Thoracic aorta (tissue), 2 donors: ENCODE results near the gene TM4SF5. TPM values are rescaled to one million over a fixed set of nuclear protein-coding genes. Genes with fewer than 3 reads are reported as not detected.
A peak's percentile ranks its signal among the peaks of the same experiment; 100 is the strongest.

Source experiments
- ATAC-seq: fragments of 150-250 bp; one replicate; pipeline ENCODE4 v1.8.0; 2017; ENCODE audit warnings: low read depth; ENCODE audit not compliant: insufficient number of reproducible peaks, low FRiP score
- DNase-seq: peaks from one replicate; pipeline ENCODE4 v3.0.0-alpha.2; 2020; ENCODE audit warnings: low spot score
- H3K27ac ChIP-seq, 2 donors: fragments of 200-600 bp; sonication (generic); 1 replicate in 1 of 2; 2 replicates in 1 of 2; pipeline ENCODE4 v1.5.1; 2016; ENCODE audit warnings: mild to moderate bottlenecking in 2 of 2, moderate library complexity in 2 of 2
- H3K27me3 ChIP-seq: fragments of 200-600 bp; sonication (generic); replicated peaks from 2 replicates; pipeline ENCODE4 v1.6.0; 2016; ENCODE audit warnings: mild to moderate bottlenecking; ENCODE audit not compliant: insufficient read depth
- H3K36me3 ChIP-seq: fragments of 200-600 bp; sonication (generic); one replicate; pipeline ENCODE4 v1.5.1; 2016
- H3K4me1 ChIP-seq, 2 donors: fragments of 200-600 bp; sonication (generic); 1 replicate in 1 of 2; 2 replicates in 1 of 2; pipeline versions ENCODE4 v1.5.1 to v1.6.0; 2016; ENCODE audit warnings: low read depth in 2 of 2, mild to moderate bottlenecking in 1 of 2; ENCODE audit not compliant: control insufficient read depth in 1 of 2
- H3K4me3 ChIP-seq: fragments of 200-600 bp; sonication (generic); 2 replicates; pipeline ENCODE4 v1.5.1; 2016; ENCODE audit warnings: mild to moderate bottlenecking
- H3K9me3 ChIP-seq: fragments of 200-600 bp; sonication (generic); 2 replicates; pipeline ENCODE4 v1.5.1; 2016
- CTCF ChIP-seq: fragments of 200-600 bp; sonication (generic); IDR thresholded peaks from one replicate; pipeline ENCODE4 v1.5.1; 2019; ENCODE audit warnings: antibody characterized with exemption
- total RNA-seq, 2 donors: library from RNA; depleted of rRNA; stranded (reverse); fragments of >200 nt; gene quantifications; one replicate each; pipeline versions ENCODE4 v1.1.0 to v1.2.3, GENCODE V29; 2016

TM4SF5 gene
- total RNA-seq, 2 donors from 2014 or later, result not detected

DNA sequence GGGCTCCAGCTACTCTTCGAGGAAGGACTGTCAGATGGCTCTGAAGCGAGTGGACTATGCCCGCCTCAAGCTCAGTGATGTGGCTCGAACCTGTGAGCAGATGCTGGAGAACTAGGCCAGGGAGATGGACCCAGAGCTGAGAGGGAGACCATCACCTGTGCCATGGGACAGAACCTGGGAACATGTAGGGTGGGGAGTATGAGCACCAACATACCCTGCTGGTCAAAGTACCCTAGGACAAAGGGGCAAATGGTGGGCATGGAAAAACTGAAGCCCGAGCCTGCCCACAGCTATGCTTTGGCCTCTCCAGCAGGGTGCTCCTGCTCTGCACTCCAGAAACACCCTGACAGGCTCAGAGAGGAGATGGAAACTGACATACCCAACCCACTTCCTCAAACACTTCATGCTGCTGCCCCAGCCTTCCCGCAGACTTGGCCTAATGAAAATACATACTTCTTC lies 38.6 kb upstream of the TM4SF5 start:
- Histone ChIP-seq H3K27me3 (no peaks in the 10 kb centered on the region), H3K36me3 (peaks cover 6% of the 10 kb centered on the region), H3K4me1 (peaks cover under 1 to 15% of the 10 kb centered on the region in 2 donors), H3K4me3 (no peak overlapping the region), H3K9me3 (no peaks in the 10 kb centered on the region), H3K27ac (no peak overlapping the region)
- TF ChIP-seq CTCF, result no peak
- no peak for DNase-seq
- ATAC-seq, result no peak

- Histone ChIP-seq H3K27me3 (no peaks in the 10 kb centered on the region), H3K27ac (peak overlapping the region in 1 of 2 donors; percentile 34)
- no peak for TF ChIP-seq CTCF
Observed at GRCh38 chr17:4734857-4735475, 36.7 kb upstream of the TM4SF5 start.

GRCh38 chr17:4735876-4736651 lies 35.6 kb upstream of the TM4SF5 start:
- DNase-seq, result no peak
- no peak for ATAC-seq
- Histone ChIP-seq H3K27ac (peak overlapping the region in 1 of 2 donors; percentile 46), H3K4me3 (no peak overlapping the region), H3K27me3 (no peaks in the 10 kb centered on the region), H3K4me1 (peaks cover 10 to 19% of the 10 kb centered on the region in 2 donors), H3K36me3 (peaks cover 6% of the 10 kb centered on the region), H3K9me3 (no peaks in the 10 kb centered on the region)
- no peak for TF ChIP-seq CTCF

More at GRCh38 chr17:4734857-4735475, 36.7 kb upstream of the TM4SF5 start:
- H3K4me1 ChIP-seq, result peaks cover 10 to 26% of the 10 kb centered on the region in 2 donors
- H3K9me3 ChIP-seq, result no peaks in the 10 kb centered on the region
- no peak overlapping the region for H3K4me3 ChIP-seq
- no peak for ATAC-seq
- H3K36me3 ChIP-seq, result peaks cover 6% of the 10 kb centered on the region
- no peak for DNase-seq

- Histone ChIP-seq H3K27ac (peak overlapping the region in 1 of 2 donors; percentile 27), H3K4me1 (peaks cover 10 to 12% of the 10 kb centered on the region in 2 donors)
- no peak for ATAC-seq
Observed at GRCh38 chr17:4738136-4739121, 33.3 kb upstream of the TM4SF5 start.

More at GRCh38 chr17:4738136-4739121, 33.3 kb upstream of the TM4SF5 start:
- peaks cover 6% of the 10 kb centered on the region for H3K36me3 ChIP-seq
- H3K4me3 ChIP-seq, result peak overlapping the region; percentile 89
- H3K9me3 ChIP-seq, result no peaks in the 10 kb centered on the region
- H3K27me3 ChIP-seq, result no peaks in the 10 kb centered on the region
- no peak for TF ChIP-seq CTCF
- no peak for DNase-seq
